Measurements from ENCODE around the gene RHOF. TPM values are rescaled to one million over a fixed set of nuclear protein-coding genes. Genes with fewer than 3 reads are reported as not detected.

Gene RHOF
- total and polyA plus RNA-seq, 2 of the 8 experiments (the other 6 are each of a cell fraction or from before 2014, with no cell fraction given) = 23.8 to 31.9 TPM

DNA sequence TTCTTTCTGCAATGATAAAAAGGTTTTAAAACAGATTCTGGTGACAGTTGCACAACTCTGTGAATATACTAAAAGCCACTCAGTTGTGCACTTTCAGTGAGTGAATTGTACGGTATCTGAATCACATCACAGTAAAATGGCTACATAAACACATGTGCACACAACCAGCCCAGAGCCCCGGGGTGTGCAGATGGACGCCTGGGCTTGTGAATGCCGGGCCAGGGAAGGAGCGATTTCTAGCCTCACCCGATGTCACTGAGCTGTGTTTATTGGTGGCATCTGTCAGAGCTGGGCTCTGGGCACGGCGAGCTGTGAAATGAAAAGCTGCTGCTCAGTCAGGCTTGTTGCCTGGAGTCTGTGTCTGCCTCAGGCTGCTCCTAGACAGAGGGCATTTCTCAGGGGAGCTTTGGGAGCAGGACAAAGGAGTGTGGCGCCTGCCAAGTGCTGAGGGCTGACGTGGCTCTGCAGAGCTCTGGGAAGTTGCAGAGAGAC lies 25.9 kb downstream of the RHOF start (continued):
- TF ChIP-seq, protein P1, sequence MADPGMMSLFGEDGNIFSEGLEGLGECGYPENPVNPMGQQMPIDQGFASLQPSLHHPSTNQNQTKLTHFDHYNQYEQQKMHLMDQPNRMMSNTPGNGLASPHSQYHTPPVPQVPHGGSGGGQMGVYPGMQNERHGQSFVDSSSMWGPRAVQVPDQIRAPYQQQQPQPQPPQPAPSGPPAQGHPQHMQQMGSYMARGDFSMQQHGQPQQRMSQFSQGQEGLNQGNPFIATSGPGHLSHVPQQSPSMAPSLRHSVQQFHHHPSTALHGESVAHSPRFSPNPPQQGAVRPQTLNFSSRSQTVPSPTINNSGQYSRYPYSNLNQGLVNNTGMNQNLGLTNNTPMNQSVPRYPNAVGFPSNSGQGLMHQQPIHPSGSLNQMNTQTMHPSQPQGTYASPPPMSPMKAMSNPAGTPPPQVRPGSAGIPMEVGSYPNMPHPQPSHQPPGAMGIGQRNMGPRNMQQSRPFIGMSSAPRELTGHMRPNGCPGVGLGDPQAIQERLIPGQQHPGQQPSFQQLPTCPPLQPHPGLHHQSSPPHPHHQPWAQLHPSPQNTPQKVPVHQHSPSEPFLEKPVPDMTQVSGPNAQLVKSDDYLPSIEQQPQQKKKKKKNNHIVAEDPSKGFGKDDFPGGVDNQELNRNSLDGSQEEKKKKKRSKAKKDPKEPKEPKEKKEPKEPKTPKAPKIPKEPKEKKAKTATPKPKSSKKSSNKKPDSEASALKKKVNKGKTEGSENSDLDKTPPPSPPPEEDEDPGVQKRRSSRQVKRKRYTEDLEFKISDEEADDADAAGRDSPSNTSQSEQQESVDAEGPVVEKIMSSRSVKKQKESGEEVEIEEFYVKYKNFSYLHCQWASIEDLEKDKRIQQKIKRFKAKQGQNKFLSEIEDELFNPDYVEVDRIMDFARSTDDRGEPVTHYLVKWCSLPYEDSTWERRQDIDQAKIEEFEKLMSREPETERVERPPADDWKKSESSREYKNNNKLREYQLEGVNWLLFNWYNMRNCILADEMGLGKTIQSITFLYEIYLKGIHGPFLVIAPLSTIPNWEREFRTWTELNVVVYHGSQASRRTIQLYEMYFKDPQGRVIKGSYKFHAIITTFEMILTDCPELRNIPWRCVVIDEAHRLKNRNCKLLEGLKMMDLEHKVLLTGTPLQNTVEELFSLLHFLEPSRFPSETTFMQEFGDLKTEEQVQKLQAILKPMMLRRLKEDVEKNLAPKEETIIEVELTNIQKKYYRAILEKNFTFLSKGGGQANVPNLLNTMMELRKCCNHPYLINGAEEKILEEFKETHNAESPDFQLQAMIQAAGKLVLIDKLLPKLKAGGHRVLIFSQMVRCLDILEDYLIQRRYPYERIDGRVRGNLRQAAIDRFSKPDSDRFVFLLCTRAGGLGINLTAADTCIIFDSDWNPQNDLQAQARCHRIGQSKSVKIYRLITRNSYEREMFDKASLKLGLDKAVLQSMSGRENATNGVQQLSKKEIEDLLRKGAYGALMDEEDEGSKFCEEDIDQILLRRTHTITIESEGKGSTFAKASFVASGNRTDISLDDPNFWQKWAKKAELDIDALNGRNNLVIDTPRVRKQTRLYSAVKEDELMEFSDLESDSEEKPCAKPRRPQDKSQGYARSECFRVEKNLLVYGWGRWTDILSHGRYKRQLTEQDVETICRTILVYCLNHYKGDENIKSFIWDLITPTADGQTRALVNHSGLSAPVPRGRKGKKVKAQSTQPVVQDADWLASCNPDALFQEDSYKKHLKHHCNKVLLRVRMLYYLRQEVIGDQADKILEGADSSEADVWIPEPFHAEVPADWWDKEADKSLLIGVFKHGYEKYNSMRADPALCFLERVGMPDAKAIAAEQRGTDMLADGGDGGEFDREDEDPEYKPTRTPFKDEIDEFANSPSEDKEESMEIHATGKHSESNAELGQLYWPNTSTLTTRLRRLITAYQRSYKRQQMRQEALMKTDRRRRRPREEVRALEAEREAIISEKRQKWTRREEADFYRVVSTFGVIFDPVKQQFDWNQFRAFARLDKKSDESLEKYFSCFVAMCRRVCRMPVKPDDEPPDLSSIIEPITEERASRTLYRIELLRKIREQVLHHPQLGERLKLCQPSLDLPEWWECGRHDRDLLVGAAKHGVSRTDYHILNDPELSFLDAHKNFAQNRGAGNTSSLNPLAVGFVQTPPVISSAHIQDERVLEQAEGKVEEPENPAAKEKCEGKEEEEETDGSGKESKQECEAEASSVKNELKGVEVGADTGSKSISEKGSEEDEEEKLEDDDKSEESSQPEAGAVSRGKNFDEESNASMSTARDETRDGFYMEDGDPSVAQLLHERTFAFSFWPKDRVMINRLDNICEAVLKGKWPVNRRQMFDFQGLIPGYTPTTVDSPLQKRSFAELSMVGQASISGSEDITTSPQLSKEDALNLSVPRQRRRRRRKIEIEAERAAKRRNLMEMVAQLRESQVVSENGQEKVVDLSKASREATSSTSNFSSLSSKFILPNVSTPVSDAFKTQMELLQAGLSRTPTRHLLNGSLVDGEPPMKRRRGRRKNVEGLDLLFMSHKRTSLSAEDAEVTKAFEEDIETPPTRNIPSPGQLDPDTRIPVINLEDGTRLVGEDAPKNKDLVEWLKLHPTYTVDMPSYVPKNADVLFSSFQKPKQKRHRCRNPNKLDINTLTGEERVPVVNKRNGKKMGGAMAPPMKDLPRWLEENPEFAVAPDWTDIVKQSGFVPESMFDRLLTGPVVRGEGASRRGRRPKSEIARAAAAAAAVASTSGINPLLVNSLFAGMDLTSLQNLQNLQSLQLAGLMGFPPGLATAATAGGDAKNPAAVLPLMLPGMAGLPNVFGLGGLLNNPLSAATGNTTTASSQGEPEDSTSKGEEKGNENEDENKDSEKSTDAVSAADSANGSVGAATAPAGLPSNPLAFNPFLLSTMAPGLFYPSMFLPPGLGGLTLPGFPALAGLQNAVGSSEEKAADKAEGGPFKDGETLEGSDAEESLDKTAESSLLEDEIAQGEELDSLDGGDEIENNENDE (IDR thresholded peaks at IDR 0.05; ENCODE audit: insufficient replicate concordance, low read length) = no peak
- TF ChIP-seq CTBP2 (IDR thresholded peaks at IDR 0.05; ENCODE audit: borderline replicate concordance, insufficient read depth, insufficient read length, low read length) = no peak
- no peak for TF ChIP-seq TAF7 (optimal IDR thresholded peaks at IDR 0.05; ENCODE audit: borderline replicate concordance, low read depth, low read length)
- no peak for TF ChIP-seq CEBPB (IDR thresholded peaks at IDR 0.05; ENCODE audit: low read depth, low read length)
- TF ChIP-seq NRF1 (IDR thresholded peaks at IDR 0.05; ENCODE audit: low read depth, low read length) = no peak
- TF ChIP-seq CHD1 (IDR thresholded peaks at IDR 0.05; ENCODE audit: low read depth, low read length) = no peak
- TF ChIP-seq, protein P2, sequence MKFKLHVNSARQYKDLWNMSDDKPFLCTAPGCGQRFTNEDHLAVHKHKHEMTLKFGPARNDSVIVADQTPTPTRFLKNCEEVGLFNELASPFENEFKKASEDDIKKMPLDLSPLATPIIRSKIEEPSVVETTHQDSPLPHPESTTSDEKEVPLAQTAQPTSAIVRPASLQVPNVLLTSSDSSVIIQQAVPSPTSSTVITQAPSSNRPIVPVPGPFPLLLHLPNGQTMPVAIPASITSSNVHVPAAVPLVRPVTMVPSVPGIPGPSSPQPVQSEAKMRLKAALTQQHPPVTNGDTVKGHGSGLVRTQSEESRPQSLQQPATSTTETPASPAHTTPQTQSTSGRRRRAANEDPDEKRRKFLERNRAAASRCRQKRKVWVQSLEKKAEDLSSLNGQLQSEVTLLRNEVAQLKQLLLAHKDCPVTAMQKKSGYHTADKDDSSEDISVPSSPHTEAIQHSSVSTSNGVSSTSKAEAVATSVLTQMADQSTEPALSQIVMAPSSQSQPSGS (IDR thresholded peaks at IDR 0.05; ENCODE audit: low read length) = no peak
- no peak for TF ChIP-seq NANOG (IDR thresholded peaks at IDR 0.05; ENCODE audit: insufficient read depth, low read depth, low read length, poor library complexity, severe bottlenecking)
- TF ChIP-seq TCF12 (IDR thresholded peaks at IDR 0.05; ENCODE audit: low read depth, low read length) = no peak
- TF ChIP-seq BACH1 (IDR thresholded peaks at IDR 0.05; ENCODE audit: low read length) = no peak
